HG03060 (cell line): ENCODE data around the gene FAM89B.
A peak's percentile ranks its signal among the peaks of the same experiment; 100 is the strongest.

Experiments used
- ATAC-seq: cut with Tn5 transposase; IDR thresholded peaks from one replicate; pipeline ENCODE4 v1.9.1; 2021; ENCODE audit warnings: low read depth, moderate number of reproducible peaks; ENCODE audit not compliant: unreplicated experiment

Gene FAM89B

DNA sequence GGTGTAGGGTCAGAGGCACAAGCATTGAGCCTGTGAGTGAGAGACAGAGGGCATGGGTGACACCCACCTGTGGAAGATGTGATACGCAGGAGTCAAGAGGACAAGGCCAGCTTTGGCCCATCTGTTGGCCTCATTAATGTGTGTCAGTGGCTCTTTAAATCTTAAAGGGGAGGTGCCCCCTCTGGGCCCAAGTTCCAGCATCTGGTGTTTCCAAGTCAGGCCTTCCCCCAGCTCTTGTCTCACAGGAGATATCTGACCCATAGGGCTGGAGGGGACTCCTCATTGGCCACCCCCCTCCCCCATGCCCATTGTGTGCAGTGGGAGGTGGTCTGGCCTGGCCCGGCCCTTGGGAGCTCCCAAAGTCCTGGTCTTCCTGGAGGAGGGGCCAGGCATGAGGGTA lies 14.3 kb downstream of the FAM89B start:
- no peak for ATAC-seq

GRCh38 chr11:65588199-65589054 lies 16.1 kb downstream of the FAM89B start:
- ATAC-seq, result peak; percentile 76

DNA sequence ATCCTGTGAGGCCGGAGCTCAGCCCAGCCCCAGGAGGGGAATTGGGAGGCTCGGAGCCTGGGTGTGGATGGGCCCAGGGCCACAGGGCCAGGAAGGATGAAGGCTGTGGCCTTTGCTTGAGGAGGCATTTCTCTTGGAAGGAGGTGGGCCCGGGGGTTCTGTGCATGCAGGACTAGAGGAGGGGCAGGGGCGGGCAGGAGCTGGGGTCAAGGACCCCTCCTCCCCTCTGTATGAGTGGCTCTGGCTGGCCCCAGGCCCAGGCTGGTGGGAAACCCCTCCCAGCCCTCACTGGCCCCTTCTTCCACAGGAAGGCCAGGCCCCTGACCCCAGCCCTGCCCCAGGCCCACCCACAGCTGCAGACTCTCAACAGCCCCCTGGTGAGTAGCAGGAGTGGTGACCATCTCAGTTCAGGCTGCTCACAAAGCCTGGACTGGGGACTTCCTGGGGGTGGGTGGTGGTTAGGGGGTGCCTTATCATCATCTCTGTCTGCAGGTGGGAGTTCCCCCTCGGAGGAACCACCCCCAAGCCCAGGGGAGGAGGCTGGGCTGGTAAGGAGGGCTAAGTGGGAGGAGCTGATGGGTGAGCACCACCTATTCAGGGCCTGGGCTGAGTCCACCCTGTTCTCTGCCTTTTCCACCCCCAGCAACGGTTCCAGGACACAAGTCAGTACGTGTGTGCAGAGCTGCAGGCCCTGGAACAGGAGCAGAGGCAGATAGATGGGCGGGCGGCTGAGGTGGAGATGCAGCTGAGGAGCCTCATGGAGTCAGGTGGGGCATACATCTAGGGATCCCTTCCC lies 17.3 kb downstream of the FAM89B start:
- ATAC-seq, result no peak

DNA sequence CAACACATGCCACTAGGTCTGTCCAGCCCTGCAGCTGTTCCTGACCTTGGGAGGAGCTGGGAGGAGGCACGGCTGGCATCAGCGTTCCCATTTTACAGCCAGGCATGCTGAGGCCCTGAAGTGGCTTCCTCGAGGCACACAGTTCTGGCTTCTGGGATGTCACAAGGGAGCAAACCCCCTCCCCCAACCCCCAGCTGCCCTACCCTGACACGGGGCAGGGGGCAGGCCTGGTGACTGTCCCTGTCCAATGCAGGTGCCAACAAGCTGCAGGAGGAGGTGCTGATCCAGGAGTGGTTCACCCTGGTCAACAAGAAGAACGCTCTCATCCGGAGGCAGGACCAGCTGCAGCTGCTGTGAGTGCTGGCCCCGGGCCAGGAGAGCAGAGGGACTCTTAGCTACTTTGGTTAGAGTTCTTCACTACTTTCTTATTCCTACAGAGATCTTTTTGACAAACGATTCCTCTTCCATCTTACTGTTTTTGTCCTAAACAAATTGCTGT lies 18.0 kb downstream of the FAM89B start:
- no peak for ATAC-seq

- ATAC-seq, result no peak
Observed at GRCh38 chr11:65591939-65592857, 19.9 kb downstream of the FAM89B start.

- no peak for ATAC-seq
Observed at GRCh38 chr11:65592858-65593517, 20.6 kb downstream of the FAM89B start.

DNA sequence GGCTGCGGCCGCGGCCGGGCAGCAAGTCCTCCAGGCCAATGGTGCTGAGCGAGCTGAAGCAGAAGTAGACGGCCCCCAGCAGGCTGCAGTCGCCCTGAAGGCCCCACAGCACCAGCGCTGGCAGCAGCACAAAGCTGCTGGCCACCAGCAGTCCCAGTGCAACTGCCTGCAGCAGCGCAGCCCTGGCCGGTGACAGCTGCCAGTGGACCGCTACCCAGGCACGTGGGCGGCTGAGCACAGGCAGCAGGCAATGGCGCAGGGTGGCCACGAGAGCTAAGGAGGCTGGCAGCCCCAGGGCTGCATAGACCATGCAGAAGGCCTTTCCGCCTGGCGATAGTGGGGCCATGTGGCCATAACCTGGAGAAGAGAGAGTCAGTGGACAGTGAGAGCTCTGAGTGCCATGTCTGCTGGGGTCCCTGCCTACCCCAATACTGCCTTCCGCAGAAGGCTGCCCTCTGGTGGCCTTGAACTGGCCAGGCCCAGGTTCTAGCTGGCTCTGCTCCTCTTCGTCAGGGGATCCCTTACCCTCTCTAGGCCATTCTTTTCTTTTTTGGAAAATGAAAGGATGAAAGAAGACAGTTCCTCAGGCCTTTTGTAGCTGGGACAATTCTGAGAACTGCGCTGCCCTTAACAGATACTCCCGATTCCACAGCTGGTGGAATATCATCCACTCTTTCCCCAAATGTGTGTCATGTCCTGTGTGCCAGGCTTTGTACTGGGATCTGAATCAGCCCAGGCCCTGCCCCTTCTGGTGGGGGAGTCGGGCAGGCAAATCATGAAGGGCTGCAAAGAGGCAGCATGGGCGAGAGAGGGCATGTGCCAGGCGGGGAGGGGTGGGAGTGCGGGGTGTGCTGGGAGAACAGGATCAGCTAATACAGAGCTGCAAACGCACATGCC lies 21.4 kb downstream of the FAM89B start:
- no peak for ATAC-seq

DNA sequence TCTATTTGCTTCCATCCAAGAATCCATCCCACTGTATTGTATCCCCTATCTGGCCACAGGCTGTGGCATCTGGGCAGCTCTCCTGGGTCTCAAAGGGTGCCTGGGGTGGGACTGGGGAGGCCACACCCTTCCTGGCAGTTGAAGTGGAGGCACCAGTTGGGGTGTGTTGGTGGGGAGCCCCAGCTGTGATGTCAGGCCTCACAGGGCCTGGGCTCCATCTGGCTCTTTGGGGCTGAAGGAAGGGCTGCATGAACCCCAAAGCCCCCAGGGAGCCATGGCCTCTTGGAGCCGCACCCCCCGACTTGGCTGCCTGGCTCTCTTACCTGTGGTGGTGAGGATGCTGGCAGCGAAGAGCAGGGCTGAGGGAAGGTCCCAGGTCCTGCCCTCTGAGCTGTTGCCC lies 22.8 kb downstream of the FAM89B start:
- no peak for ATAC-seq

- no peak for ATAC-seq
Observed at GRCh38 chr11:65595543-65596281, 23.4 kb downstream of the FAM89B start, which contains the start of gene KCNK7. TSS of gene KCNK7 (minus strand) at chr11:65595800. CDS start at chr11:65595772, 28 bp downstream.

GRCh38 chr11:65596520-65596919 lies 24.2 kb downstream of the FAM89B start:
- no peak for ATAC-seq

DNA sequence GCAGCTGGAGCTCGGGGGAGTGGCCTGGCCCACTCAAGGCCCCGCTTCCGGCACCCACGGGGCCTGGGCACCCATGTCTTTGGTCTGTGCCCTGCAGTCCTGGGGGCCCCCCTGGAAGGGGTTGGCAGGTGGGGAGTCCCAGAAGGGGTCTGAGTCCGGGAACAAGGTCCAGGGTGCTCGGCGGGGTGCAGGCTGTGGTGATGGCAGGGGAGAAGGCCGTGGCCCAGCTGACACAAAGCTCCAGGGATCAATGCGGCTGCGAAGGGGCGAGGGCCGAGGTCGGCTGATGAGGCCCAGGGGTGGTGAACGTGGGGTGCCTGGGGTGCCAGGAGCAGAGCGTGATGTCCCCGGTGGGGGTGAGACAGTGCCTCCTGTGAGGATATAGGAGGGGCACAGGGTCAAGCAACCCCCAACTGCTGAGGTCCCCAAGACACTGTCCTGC lies 25.9 kb downstream of the FAM89B start:
- ATAC-seq, result no peak

GRCh38 chr11:65599216-65599954 lies 27.0 kb downstream of the FAM89B start:
- no peak for ATAC-seq

DNA sequence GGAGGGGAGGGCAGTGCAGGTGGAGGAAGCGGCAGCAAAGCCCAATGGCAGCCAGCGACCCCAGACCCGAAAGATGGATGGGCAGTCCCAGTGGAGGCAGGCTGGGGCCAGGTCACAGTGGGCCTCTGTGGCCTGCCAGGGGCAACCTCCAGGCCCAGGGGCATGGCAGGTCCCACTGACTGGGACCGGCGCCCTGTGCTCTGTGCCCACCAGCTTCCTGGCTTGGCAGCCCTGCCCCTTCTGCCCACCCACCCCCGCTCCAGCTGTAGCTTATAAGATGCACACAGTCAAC lies 27.6 kb downstream of the FAM89B start:
- no peak for ATAC-seq

- ATAC-seq, result no peak
Observed at GRCh38 chr11:65604258-65604657, 31.9 kb downstream of the FAM89B start.

GRCh38 chr11:65606876-65607613 lies 34.7 kb downstream of the FAM89B start:
- ATAC-seq, result no peak

GRCh38 chr11:65607614-65608426 lies 35.5 kb downstream of the FAM89B start:
- ATAC-seq, result no peak
